Tongue (tissue), 2 donors: ENCODE results near the gene PPM1L. TPM values are rescaled to one million over a fixed set of nuclear protein-coding genes. Genes with fewer than 3 reads are reported as not detected.

Experiments used
- DNase-seq: peaks from one replicate; pipeline ENCODE4 v3.0.0-alpha.2; 2015
- total RNA-seq: library from RNA; depleted of rRNA; stranded (reverse); fragments of >200 nt; gene quantifications from one replicate; pipeline ENCODE4 v1.2.3, GENCODE V29; 2014

PPM1L gene
- total RNA-seq, 1 donor from 2014 or later, result 37.3 TPM

- DNase-seq, result no peak
Observed at GRCh38 chr3:161043336-161044035, 287.5 kb downstream of the PPM1L start.

- DNase-seq, result no peak
Observed at GRCh38 chr3:161049683-161050248, 293.7 kb downstream of the PPM1L start.

- no peak for DNase-seq
Observed at GRCh38 chr3:161050935-161051334, 294.9 kb downstream of the PPM1L start.

GRCh38 chr3:161051856-161052255 is 295.8 kb downstream of the PPM1L start:
- DNase-seq, result no peak

GRCh38 chr3:161054860-161055604 is 299.0 kb downstream of the PPM1L start:
- no peak for DNase-seq

GRCh38 chr3:161064413-161064812 is 308.4 kb downstream of the PPM1L start:
- peak; percentile 10 for DNase-seq

- no peak for DNase-seq
Observed at GRCh38 chr3:161066930-161067329, 310.9 kb downstream of the PPM1L start.

GRCh38 chr3:161067335-161067734 is 311.3 kb downstream of the PPM1L start:
- no peak for DNase-seq

- DNase-seq, result peak; percentile 40
Observed at GRCh38 chr3:161069511-161070251, 313.6 kb downstream of the PPM1L start.

- no peak for DNase-seq
Observed at GRCh38 chr3:161070252-161070930, 314.4 kb downstream of the PPM1L start.

GRCh38 chr3:161070980-161071663 is 315.1 kb downstream of the PPM1L start:
- DNase-seq, result no peak

GRCh38 chr3:161072211-161072621 is 316.2 kb downstream of the PPM1L start:
- no peak for DNase-seq

GRCh38 chr3:161072751-161073150 is 316.7 kb downstream of the PPM1L start:
- no peak for DNase-seq

GRCh38 chr3:161073181-161073580 is 317.1 kb downstream of the PPM1L start:
- DNase-seq, result no peak

GRCh38 chr3:161081633-161082032 is 325.6 kb downstream of the PPM1L start:
- no peak for DNase-seq

- DNase-seq, result no peak
Observed at GRCh38 chr3:161082063-161082462, 326.0 kb downstream of the PPM1L start.

- DNase-seq, result no peak
Observed at GRCh38 chr3:161083131-161083530, 327.1 kb downstream of the PPM1L start.

GRCh38 chr3:161084277-161084676 is 328.2 kb downstream of the PPM1L start:
- DNase-seq, result no peak

- no peak for DNase-seq
Observed at GRCh38 chr3:161093895-161094294, 337.9 kb downstream of the PPM1L start.

GRCh38 chr3:161096771-161097367 is 340.8 kb downstream of the PPM1L start:
- no peak for DNase-seq

- DNase-seq, result no peak
Observed at GRCh38 chr3:161100994-161101393, 345.0 kb downstream of the PPM1L start.
